DOHH2 (cell line): Measurements from ENCODE around the gene GJA5.

Experiments
- H3F3A ChIP-seq: fragments of 200-600 bp; sonication (generic), shearing (Covaris generic); 2 replicates; pipeline ENCODE4 v1.6.0; 2016; ENCODE audit warnings: antibody characterized with exemption, mild to moderate bottlenecking; ENCODE audit not compliant: control insufficient read depth, insufficient read depth
- H3K27ac ChIP-seq: fragments of 200-600 bp; sonication (generic); 2 replicates; pipeline ENCODE4 v1.5.1; 2014; ENCODE audit warnings: low read depth, mild to moderate bottlenecking, low read length, moderate library complexity
- H3K27me3 ChIP-seq: fragments of 200-600 bp; sonication (generic); 2 replicates; pipeline ENCODE4 v1.6.1; 2014; ENCODE audit warnings: mild to moderate bottlenecking, low read length, mixed read lengths; ENCODE audit not compliant: control insufficient read depth
- H3K36me3 ChIP-seq: fragments of 200-600 bp; sonication (generic); 2 replicates; pipeline ENCODE4 v1.6.1; 2014; ENCODE audit warnings: mild to moderate bottlenecking, low read length, moderate library complexity, mixed read lengths; ENCODE audit not compliant: control insufficient read depth
- H3K4me1 ChIP-seq: fragments of 200-600 bp; sonication (generic); 2 replicates; pipeline ENCODE4 v1.6.1; 2014; ENCODE audit warnings: mild to moderate bottlenecking, low read length, mixed read lengths; ENCODE audit not compliant: control insufficient read depth
- H3K4me2 ChIP-seq: fragments of 200-600 bp; sonication (generic); 2 replicates; pipeline ENCODE4 v1.6.0; 2014; ENCODE audit warnings: mild to moderate bottlenecking, low read length, moderate library complexity
- H3K4me3 ChIP-seq: fragments of 200-600 bp; sonication (generic); 2 replicates; pipeline ENCODE4 v1.5.1; 2014; ENCODE audit warnings: mild to moderate bottlenecking, low read length, mixed read lengths
- H3K79me2 ChIP-seq: fragments of 200-600 bp; sonication (generic); 2 replicates; pipeline ENCODE4 v1.6.1; 2014; ENCODE audit warnings: mild to moderate bottlenecking, low read length, mixed read lengths; ENCODE audit not compliant: control insufficient read depth
- H3K9me2 ChIP-seq: fragments of 200-600 bp; sonication (generic); replicated peaks from 2 replicates; pipeline ENCODE4 v1.6.1; 2014; ENCODE audit warnings: mild to moderate bottlenecking, low read length, mixed read lengths; ENCODE audit not compliant: control insufficient read depth
- H3K9me3 ChIP-seq: fragments of 200-600 bp; sonication (generic); 2 replicates; pipeline ENCODE4 v1.6.1; 2014; ENCODE audit warnings: antibody characterized with exemption, low read length, mixed read lengths; ENCODE audit not compliant: control insufficient read depth, insufficient read depth
- H4K20me1 ChIP-seq: fragments of 200-600 bp; sonication (generic); 2 replicates; pipeline ENCODE4 v1.6.0; 2014; ENCODE audit warnings: low read depth, mild to moderate bottlenecking, antibody characterized with exemption, low read length, moderate library complexity; ENCODE audit not compliant: control insufficient read depth, insufficient read depth
- EZH2phosphoT487 ChIP-seq: fragments of 200-600 bp; sonication (generic); IDR thresholded peaks from 2 replicates; pipeline ENCODE4 v1.6.1; 2017; ENCODE audit warnings: borderline replicate concordance, mild to moderate bottlenecking, antibody characterized with exemption, low read length, moderate library complexity, mixed read lengths
- TF ChIP-seq, protein P1 (sequence below): fragments of 200-600 bp; sonication (generic); IDR thresholded peaks from one replicate; pipeline ENCODE4 v1.5.1; 2014; ENCODE audit warnings: antibody characterized with exemption, mild to moderate bottlenecking, low read depth, low read length; ENCODE audit not compliant: poor library complexity, severe bottlenecking

GJA5 gene

GRCh38 chr1:147712605-147713004, 47.8 kb downstream of the GJA5 start:
- no peak for TF ChIP-seq EZH2phosphoT487
- TF ChIP-seq, protein P1, sequence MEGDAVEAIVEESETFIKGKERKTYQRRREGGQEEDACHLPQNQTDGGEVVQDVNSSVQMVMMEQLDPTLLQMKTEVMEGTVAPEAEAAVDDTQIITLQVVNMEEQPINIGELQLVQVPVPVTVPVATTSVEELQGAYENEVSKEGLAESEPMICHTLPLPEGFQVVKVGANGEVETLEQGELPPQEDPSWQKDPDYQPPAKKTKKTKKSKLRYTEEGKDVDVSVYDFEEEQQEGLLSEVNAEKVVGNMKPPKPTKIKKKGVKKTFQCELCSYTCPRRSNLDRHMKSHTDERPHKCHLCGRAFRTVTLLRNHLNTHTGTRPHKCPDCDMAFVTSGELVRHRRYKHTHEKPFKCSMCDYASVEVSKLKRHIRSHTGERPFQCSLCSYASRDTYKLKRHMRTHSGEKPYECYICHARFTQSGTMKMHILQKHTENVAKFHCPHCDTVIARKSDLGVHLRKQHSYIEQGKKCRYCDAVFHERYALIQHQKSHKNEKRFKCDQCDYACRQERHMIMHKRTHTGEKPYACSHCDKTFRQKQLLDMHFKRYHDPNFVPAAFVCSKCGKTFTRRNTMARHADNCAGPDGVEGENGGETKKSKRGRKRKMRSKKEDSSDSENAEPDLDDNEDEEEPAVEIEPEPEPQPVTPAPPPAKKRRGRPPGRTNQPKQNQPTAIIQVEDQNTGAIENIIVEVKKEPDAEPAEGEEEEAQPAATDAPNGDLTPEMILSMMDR: no peak
- Histone ChIP-seq H3K27me3 (peaks cover 5% of the 10 kb centered on the region; the same call in 1 of the 2 replicates), H3K4me2 (no peak overlapping the region), H4K20me1 (no peaks in the 10 kb centered on the region), H3K9me2 (no peaks in the 10 kb centered on the region), H3K4me3 (no peak overlapping the region), H3K27ac (no peak overlapping the region), H3K4me1 (no peaks in the 10 kb centered on the region), H3K9me3 (no peaks in the 10 kb centered on the region), H3K79me2 (no peaks in the 10 kb centered on the region), H3F3A (no peaks in the 10 kb centered on the region), H3K36me3 (no peaks in the 10 kb centered on the region)
